Vagina (tissue), 2 donors: ENCODE results near the gene LMBRD1. TPM values are rescaled to one million over a fixed set of nuclear protein-coding genes. Genes with fewer than 3 reads are reported as not detected.
"Not testable (repeated sequence)": the region's sequence is repeated elsewhere in the genome, so short reads cannot be mapped to it uniquely, and the experiment has no call there.

ENCODE experiments used
- DNase-seq, 2 donors: peaks; one replicate each; pipeline ENCODE4 v3.0.0-alpha.2; 2017; ENCODE audit errors: extremely low spot score in 2 of 2
- H3K27ac ChIP-seq: fragments of 200-600 bp; sonication (generic); one replicate; pipeline ENCODE4 v1.5.1; 2019
- H3K27me3 ChIP-seq: fragments of 200-600 bp; sonication (generic); one replicate; pipeline ENCODE4 v1.5.1; 2019
- H3K36me3 ChIP-seq, 2 donors: fragments of 200-600 bp; sonication (generic); one replicate each; pipeline ENCODE4 v1.5.1; 2017 to 2019
- H3K4me1 ChIP-seq: fragments of 200-600 bp; sonication (generic); one replicate; pipeline ENCODE4 v1.5.1; 2019
- H3K4me3 ChIP-seq, 2 donors: fragments of 200-600 bp; sonication (generic); 1 replicate in 1 of 2; 2 replicates in 1 of 2; pipeline ENCODE4 v1.5.1; 2016 to 2019
- H3K9me3 ChIP-seq: fragments of 200-600 bp; sonication (generic); one replicate; pipeline ENCODE4 v1.5.1; 2019
- POLR2A ChIP-seq, 2 donors: fragments of 450-650 bp; IDR thresholded peaks; one replicate each; pipeline ENCODE4 v1.6.1; 2017; ENCODE audit warnings: antibody characterized with exemption in 2 of 2, mild to moderate bottlenecking in 2 of 2, moderate library complexity in 2 of 2
- POLR2AphosphoS5 ChIP-seq, 2 donors: sonication (generic); formaldehyde crosslinking; IDR thresholded peaks; one replicate each; pipeline ENCODE4 v1.9.0; 2017; ENCODE audit warnings: antibody characterized with exemption in 2 of 2, mild to moderate bottlenecking in 2 of 2, low read depth in 1 of 2; ENCODE audit not compliant: insufficient read depth in 1 of 2
- intact Hi-C: fragments of 100-400 bp; cut with DNase I; formaldehyde crosslinking; loops from one replicate; pipeline ENCODE4 v1.15.1; 2023
- total RNA-seq: library from RNA; depleted of rRNA; stranded (reverse); fragments of >200 nt; gene quantifications from one replicate; pipeline ENCODE4 v1.2.3, GENCODE V29; 2016
- TF ChIP-seq, protein P1 (sequence below), 3 experiments: fragments of 450-650 bp in 2 of 3; fragments of 200-600 bp in 1 of 3; sonication (generic) in 1 of 3; IDR thresholded peaks; one replicate each; pipeline ENCODE4 v1.5.1; 2017 to 2019; ENCODE audit warnings: antibody characterized with exemption in 3 of 3, mild to moderate bottlenecking in 2 of 3, moderate library complexity in 2 of 3

The LMBRD1 gene
- total RNA-seq, 1 donor from 2014 or later = 36.6 TPM

GRCh38 chr6:69801225-69801624 lies 4.4 kb upstream of the LMBRD1 start:
- intact Hi-C loops = no loop called here
- Histone ChIP-seq H3K4me3 (no peak overlapping the region), H3K4me1 (peaks cover 9% of the 10 kb centered on the region), H3K9me3 (no peaks in the 10 kb centered on the region), H3K36me3 (no peaks in the 10 kb centered on the region), H3K27me3 (no peaks in the 10 kb centered on the region), H3K27ac (no peak overlapping the region)
- DNase-seq = no peak
- TF ChIP-seq, protein P1, sequence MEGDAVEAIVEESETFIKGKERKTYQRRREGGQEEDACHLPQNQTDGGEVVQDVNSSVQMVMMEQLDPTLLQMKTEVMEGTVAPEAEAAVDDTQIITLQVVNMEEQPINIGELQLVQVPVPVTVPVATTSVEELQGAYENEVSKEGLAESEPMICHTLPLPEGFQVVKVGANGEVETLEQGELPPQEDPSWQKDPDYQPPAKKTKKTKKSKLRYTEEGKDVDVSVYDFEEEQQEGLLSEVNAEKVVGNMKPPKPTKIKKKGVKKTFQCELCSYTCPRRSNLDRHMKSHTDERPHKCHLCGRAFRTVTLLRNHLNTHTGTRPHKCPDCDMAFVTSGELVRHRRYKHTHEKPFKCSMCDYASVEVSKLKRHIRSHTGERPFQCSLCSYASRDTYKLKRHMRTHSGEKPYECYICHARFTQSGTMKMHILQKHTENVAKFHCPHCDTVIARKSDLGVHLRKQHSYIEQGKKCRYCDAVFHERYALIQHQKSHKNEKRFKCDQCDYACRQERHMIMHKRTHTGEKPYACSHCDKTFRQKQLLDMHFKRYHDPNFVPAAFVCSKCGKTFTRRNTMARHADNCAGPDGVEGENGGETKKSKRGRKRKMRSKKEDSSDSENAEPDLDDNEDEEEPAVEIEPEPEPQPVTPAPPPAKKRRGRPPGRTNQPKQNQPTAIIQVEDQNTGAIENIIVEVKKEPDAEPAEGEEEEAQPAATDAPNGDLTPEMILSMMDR (IDR thresholded peaks at IDR 0.05) = no peak
- TF ChIP-seq POLR2A (IDR thresholded peaks at IDR 0.05) (no peak), POLR2AphosphoS5 (IDR thresholded peaks at IDR 0.05; ENCODE audit: insufficient read depth in 1 of 2, low read depth in 1 of 2) (no peak)

- H3K4me3 ChIP-seq, intact Hi-C loops, H3K27ac ChIP-seq, H3K36me3 ChIP-seq, DNase-seq, H3K9me3 ChIP-seq, H3K27me3 ChIP-seq, H3K4me1 ChIP-seq: not testable (repeated sequence)
These were observed 2.0 kb upstream of the LMBRD1 start for GRCh38 chr6:69798796-69799195.

- intact Hi-C loops = no loop called here
- DNase-seq = peak in 1 of 2 donors; percentile 90
- H3K27ac ChIP-seq = peak overlapping the region; percentile 91
- H3K27me3 ChIP-seq = no peaks in the 10 kb centered on the region
- H3K36me3 ChIP-seq = no peaks in the 10 kb centered on the region
- H3K4me1 ChIP-seq = peaks cover 28% of the 10 kb centered on the region
- TF ChIP-seq, protein P1 (IDR thresholded peaks at IDR 0.05) = no peak
- TF ChIP-seq POLR2A (IDR thresholded peaks at IDR 0.05) = peak in 1 of 2 donors; percentile 20
- peak in 1 of 2 donors; percentile 70 for TF ChIP-seq POLR2AphosphoS5 (IDR thresholded peaks at IDR 0.05; ENCODE audit: insufficient read depth in 1 of 2, low read depth in 1 of 2)
- H3K4me3 ChIP-seq = peak overlapping the region; percentile 72 to 83
- H3K9me3 ChIP-seq = no peaks in the 10 kb centered on the region
These were observed 653 bp downstream of the LMBRD1 start for GRCh38 chr6:69796073-69796641.

GRCh38 chr6:69795469-69796072 lies 1.2 kb downstream of the LMBRD1 start:
- DNase-seq = no peak
- H3K36me3 ChIP-seq = no peaks in the 10 kb centered on the region
- TF ChIP-seq POLR2AphosphoS5 (IDR thresholded peaks at IDR 0.05; ENCODE audit: insufficient read depth in 1 of 2, low read depth in 1 of 2) (no peak), POLR2A (IDR thresholded peaks at IDR 0.05) (no peak)
- TF ChIP-seq, protein P1 (IDR thresholded peaks at IDR 0.05) = no peak
- no peaks in the 10 kb centered on the region for H3K9me3 ChIP-seq
- intact Hi-C loops = no loop called here
- peak overlapping the region; percentile 72 to 83 for H3K4me3 ChIP-seq
- H3K27me3 ChIP-seq = no peaks in the 10 kb centered on the region
- H3K27ac ChIP-seq = peak overlapping the region; percentile 91
- peaks cover 30% of the 10 kb centered on the region for H3K4me1 ChIP-seq

- intact Hi-C loops = no loop called here
- no peak for DNase-seq
- Histone ChIP-seq H3K9me3 (no peaks in the 10 kb centered on the region), H3K27ac (no peak overlapping the region), H3K4me1 (peaks cover 25% of the 10 kb centered on the region), H3K27me3 (no peaks in the 10 kb centered on the region), H3K36me3 (peaks cover 0 to 4% of the 10 kb centered on the region in 2 donors), H3K4me3 (no peak overlapping the region)
- TF ChIP-seq, protein P1 (IDR thresholded peaks at IDR 0.05) = no peak
- TF ChIP-seq POLR2A (IDR thresholded peaks at IDR 0.05) (no peak), POLR2AphosphoS5 (IDR thresholded peaks at IDR 0.05; ENCODE audit: insufficient read depth in 1 of 2, low read depth in 1 of 2) (no peak)
These were observed 4.5 kb downstream of the LMBRD1 start for GRCh38 chr6:69792292-69792691.
